PC-3 (cell line): ENCODE data around the gene TIMM9. TPM values are rescaled to one million over a fixed set of nuclear protein-coding genes. Genes with fewer than 3 reads are reported as not detected.

Experiments
- ATAC-seq: fragments of 200-7000 bp; cut with Tn5 transposase; 2 replicates; pipeline ENCODE4 v1.9.1; 2020; ENCODE audit warnings: mild to moderate bottlenecking, moderate library complexity
- Bru-seq: library from RNA; stranded (reverse); fragments of 400-500 nt; gene quantifications from one replicate; lab custom pipeline; 2021; lab: Mats Ljungman, UMichigan
- BruChase-seq, 2 experiments: library from RNA; stranded (reverse); fragments of 400-500 nt; gene quantifications; one replicate each; lab custom pipeline; 2021; lab: Mats Ljungman, UMichigan
- BruUV-seq: library from RNA; stranded (reverse); fragments of 400-500 nt; replicated peaks from 2 replicates; lab custom pipeline; 2021; lab: Mats Ljungman, UMichigan
- CTCF ChIA-PET: fragments of 300-600 bp; sonication (Branson Sonifier 250); formaldehyde crosslinking; loops from one replicate; lab custom pipeline; 2022; ENCODE audit warnings: antibody characterized with exemption; lab: Charles Lee
- POLR2A ChIA-PET: fragments of 300-600 bp; sonication (Branson Sonifier 250); formaldehyde crosslinking; loops from one replicate; lab custom pipeline; 2022; ENCODE audit warnings: antibody characterized with exemption; ENCODE audit not compliant: unreplicated experiment; lab: Charles Lee
- DNase-seq: peaks from one replicate; pipeline ENCODE4 v3.0.0-alpha.2; 2015
- H2AFZ ChIP-seq: fragments of 300-600 bp; sonication (generic); 2 replicates; pipeline ENCODE4 v1.6.0; 2016; ENCODE audit warnings: antibody characterized with exemption, low read length
- H3F3A ChIP-seq: fragments of 300-600 bp; sonication (generic); one replicate; pipeline ENCODE4 v1.6.0; 2017; ENCODE audit warnings: antibody characterized with exemption, low read length, control low read depth, mild to moderate bottlenecking; ENCODE audit not compliant: unreplicated experiment
- H3K27ac ChIP-seq: fragments of 300-600 bp; sonication (generic); 2 replicates; pipeline ENCODE4 v1.5.1; 2016; ENCODE audit warnings: mild to moderate bottlenecking, low read length
- H3K27me3 ChIP-seq: fragments of 300-600 bp; sonication (generic); 2 replicates; pipeline ENCODE4 v1.6.1; 2016; ENCODE audit warnings: low read length, mixed read lengths
- H3K36me3 ChIP-seq: fragments of 300-600 bp; sonication (generic); 2 replicates; pipeline ENCODE4 v1.6.1; 2016; ENCODE audit warnings: low read depth, mixed run types, low read length, mixed read lengths
- H3K4me1 ChIP-seq: fragments of 300-600 bp; sonication (generic); 2 replicates; pipeline ENCODE4 v1.5.1; 2016; ENCODE audit warnings: low read length; ENCODE audit not compliant: insufficient read depth
- H3K4me2 ChIP-seq: fragments of 300-600 bp; sonication (generic); 2 replicates; pipeline ENCODE4 v1.6.0; 2016; ENCODE audit warnings: low read length
- H3K4me3 ChIP-seq: fragments of 300-600 bp; sonication (generic); 2 replicates; pipeline ENCODE4 v1.5.1; 2016; ENCODE audit warnings: mild to moderate bottlenecking, low read length, mixed read lengths
- H3K79me2 ChIP-seq: fragments of 300-600 bp; sonication (generic); 2 replicates; pipeline ENCODE4 v1.6.1; 2017; ENCODE audit warnings: low read length, mixed read lengths
- H3K9ac ChIP-seq: fragments of 300-600 bp; sonication (generic); 2 replicates; pipeline ENCODE4 v1.6.0; 2016; ENCODE audit warnings: mild to moderate bottlenecking, low read length
- H3K9me2 ChIP-seq: fragments of 300-600 bp; sonication (generic); replicated peaks from 2 replicates; pipeline ENCODE4 v1.6.1; 2016; ENCODE audit warnings: mixed run types, low read length, mixed read lengths
- H3K9me3 ChIP-seq: fragments of 300-600 bp; sonication (generic); 2 replicates; pipeline ENCODE4 v1.6.1; 2016; ENCODE audit warnings: low read length, mixed read lengths
- H4K20me1 ChIP-seq: fragments of 300-600 bp; sonication (generic); 2 replicates; pipeline ENCODE4 v1.6.1; 2016; ENCODE audit warnings: low read length, mixed read lengths
- EZH2 ChIP-seq: fragments of 300-600 bp; sonication (generic); IDR thresholded peaks from one replicate; pipeline ENCODE4 v1.6.1; 2017; ENCODE audit warnings: antibody characterized with exemption, mild to moderate bottlenecking, low read length; ENCODE audit not compliant: unreplicated experiment
- EZH2phosphoT487 ChIP-seq: fragments of 300-600 bp; sonication (generic); IDR thresholded peaks from 2 replicates; pipeline ENCODE4 v1.6.1; 2018; ENCODE audit warnings: mild to moderate bottlenecking, antibody characterized with exemption, low read length, borderline replicate concordance
- intact Hi-C: fragments of 100-400 bp; cut with micrococcal nuclease; formaldehyde crosslinking; loops from 2 replicates; pipeline ENCODE4 v1.9.0; 2023
- long read RNA-seq: library from polyadenylated mRNA; unstranded; transcript quantifications from one replicate; pipeline ENCODE4 v2.0.0, GENCODE V29; 2021; ENCODE audit not compliant: unreplicated experiment
- total RNA-seq: library from RNA; depleted of rRNA; stranded (reverse); fragments of >200 nt; gene quantifications from 2 replicates; pipeline ENCODE4 v1.2.3, GENCODE V29; 2014; rRNA removed
- TF ChIP-seq, protein P1 (sequence below): fragments of 300-600 bp; sonication (generic); conservative IDR thresholded peaks from 2 replicates; pipeline ENCODE4 v1.5.1; 2017; ENCODE audit warnings: antibody characterized with exemption, low read depth, mild to moderate bottlenecking, low read length

TIMM9 gene, protein sequence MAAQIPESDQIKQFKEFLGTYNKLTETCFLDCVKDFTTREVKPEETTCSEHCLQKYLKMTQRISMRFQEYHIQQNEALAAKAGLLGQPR
- total RNA-seq, result 105 and 155 TPM in 2 replicates
- percentile 90 among the genes with signal in this experiment for Bru-seq, nascent RNA
- percentile 90 among the genes with signal in this experiment for BruChase-seq, experiment 1, labeled RNA remaining after a 6-hour chase
- percentile 91 among the genes with signal in this experiment for BruChase-seq, experiment 2, labeled RNA remaining after a 2-hour chase
- long read RNA-seq, partial matches to known transcripts, result 24 of 31 reads
- long read RNA-seq, other reads (novel, unspliced or antisense), result 3 of 31 reads

DNA sequence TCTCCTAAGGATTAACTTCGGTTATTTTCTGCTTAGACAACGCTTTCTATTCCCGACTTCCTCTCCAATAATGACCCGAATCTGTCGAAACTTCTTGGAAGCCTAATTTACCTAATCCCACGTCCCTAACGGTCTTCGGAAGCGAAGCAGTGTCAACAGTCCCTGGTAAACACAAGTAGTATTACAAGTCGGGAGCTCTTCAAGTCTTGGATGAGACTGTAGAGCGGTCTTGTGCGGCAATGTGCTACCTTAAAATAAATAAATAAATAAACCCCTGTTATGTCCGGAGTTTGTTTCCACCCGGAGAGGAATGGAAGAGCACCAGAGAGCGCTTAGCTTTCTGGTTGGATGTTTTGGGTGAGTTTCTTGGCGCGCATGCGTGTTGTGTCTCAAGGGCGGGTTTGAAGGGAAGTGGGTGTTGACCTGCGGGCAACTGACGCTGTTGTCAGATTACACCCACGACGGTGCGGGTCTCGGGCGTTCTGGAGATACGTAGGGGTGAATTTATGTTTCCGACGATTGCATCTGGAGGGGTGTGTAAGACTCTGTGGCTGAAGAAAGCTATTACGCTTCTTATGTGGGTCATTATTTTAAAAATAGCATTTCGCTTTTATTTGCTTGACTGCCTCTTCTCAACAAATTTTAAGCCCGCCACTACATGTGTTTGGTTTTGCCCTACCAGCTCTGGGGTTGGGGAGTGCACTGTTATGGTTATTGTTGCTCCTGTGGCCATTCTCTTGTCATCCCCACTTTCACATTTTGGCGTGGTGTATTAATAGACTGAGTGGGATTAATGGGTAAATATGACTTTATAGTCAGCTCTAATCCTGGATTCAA is at the start of gene TIMM9, which contains the start of gene KIAA0586:
TIMM9 (minus strand) TSS at position 251 of the 837 bp plus-strand sequence. CDS start 15,586 bp downstream, outside the sequence.
KIAA0586 (plus strand) TSS at position 439 of the 837 bp plus-strand sequence. CDS start 546 bp downstream, outside the sequence.
- TF ChIP-seq EZH2 (no peak), EZH2phosphoT487 (no peak)
- TF ChIP-seq, protein P1, sequence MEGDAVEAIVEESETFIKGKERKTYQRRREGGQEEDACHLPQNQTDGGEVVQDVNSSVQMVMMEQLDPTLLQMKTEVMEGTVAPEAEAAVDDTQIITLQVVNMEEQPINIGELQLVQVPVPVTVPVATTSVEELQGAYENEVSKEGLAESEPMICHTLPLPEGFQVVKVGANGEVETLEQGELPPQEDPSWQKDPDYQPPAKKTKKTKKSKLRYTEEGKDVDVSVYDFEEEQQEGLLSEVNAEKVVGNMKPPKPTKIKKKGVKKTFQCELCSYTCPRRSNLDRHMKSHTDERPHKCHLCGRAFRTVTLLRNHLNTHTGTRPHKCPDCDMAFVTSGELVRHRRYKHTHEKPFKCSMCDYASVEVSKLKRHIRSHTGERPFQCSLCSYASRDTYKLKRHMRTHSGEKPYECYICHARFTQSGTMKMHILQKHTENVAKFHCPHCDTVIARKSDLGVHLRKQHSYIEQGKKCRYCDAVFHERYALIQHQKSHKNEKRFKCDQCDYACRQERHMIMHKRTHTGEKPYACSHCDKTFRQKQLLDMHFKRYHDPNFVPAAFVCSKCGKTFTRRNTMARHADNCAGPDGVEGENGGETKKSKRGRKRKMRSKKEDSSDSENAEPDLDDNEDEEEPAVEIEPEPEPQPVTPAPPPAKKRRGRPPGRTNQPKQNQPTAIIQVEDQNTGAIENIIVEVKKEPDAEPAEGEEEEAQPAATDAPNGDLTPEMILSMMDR, result no peak
- Histone ChIP-seq H3K9me2 (no peaks in the 10 kb centered on the region), H4K20me1 (no peaks in the 10 kb centered on the region), H2AFZ (peak within 1 kb of the TSS; percentile 96), H3K27ac (peak within 1 kb of the TSS; percentile 77), H3K4me2 (peak within 1 kb of the TSS; percentile 79), H3K79me2 (peaks cover 60% of the 10 kb centered on the region), H3K9ac (peak within 1 kb of the TSS; percentile 88), H3K36me3 (peaks cover 14% of the 10 kb centered on the region), H3F3A (peaks cover 10% of the 10 kb centered on the region), H3K4me1 (peaks cover 22% of the 10 kb centered on the region), H3K27me3 (no peaks in the 10 kb centered on the region), H3K4me3 (peak within 1 kb of the TSS; percentile 70), H3K9me3 (no peaks in the 10 kb centered on the region)
- POLR2A ChIA-PET, result interaction anchor here (0.6 to 0.9 kb wide), 4 partner anchors 27 to 192 kb away, joined by 3 to 9 read pairs (median 5); no protein-coding TSS in a partner anchor
- intact Hi-C loops, result loop anchor here (1.0 to 2.0 kb wide), 5 partner anchors 25 to 129 kb away; partner anchors contain the start of gene ARID4A
- peak; percentile 89 for ATAC-seq
- TSS peak; percentile 80 for BruUV-seq
- peak; percentile 100 for DNase-seq
- CTCF ChIA-PET, result interaction anchor here (0.6 kb wide), 1 partner anchor 284 kb away, joined by 3 read pairs; no protein-coding TSS in a partner anchor

DNA sequence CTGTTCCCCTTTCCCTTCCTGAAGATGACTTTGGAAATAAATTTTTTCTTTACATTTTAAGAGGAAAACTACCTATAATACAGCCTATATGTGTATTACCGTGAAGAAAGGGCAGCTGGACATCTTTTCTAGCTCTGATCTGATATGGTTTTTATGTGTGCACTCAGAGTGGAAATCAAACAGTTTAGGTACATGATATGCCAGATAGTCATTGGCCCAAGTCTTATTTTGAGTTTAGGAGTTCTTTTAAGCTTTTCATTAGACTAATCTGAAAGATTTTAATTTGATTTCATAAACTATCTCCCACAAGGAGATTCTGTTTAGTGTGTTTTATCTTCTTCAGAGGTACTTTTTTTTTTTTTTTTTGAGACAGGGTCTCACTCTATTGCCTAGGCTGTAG is 49.0 kb upstream of the TIMM9 start:
- no peaks in the 10 kb centered on the region for H3K9me3 ChIP-seq
- H3K9me2 ChIP-seq, result no peaks in the 10 kb centered on the region
- DNase-seq, result no peak
- no peak for TF ChIP-seq EZH2phosphoT487
- TF ChIP-seq, protein P1, result no peak
- TF ChIP-seq EZH2, result no peak
- H3K9ac ChIP-seq, result no peak overlapping the region
- CTCF ChIA-PET, result no interaction called here
- no peak overlapping the region for H2AFZ ChIP-seq
- H3K27ac ChIP-seq, result no peak overlapping the region
- POLR2A ChIA-PET, result no interaction called here
- ATAC-seq, result no peak
- no peaks in the 10 kb centered on the region for H3K79me2 ChIP-seq
- intact Hi-C loops, result no loop called here
- no peaks in the 10 kb centered on the region for H3F3A ChIP-seq
- H3K4me3 ChIP-seq, result no peak overlapping the region
- no TSS peak for BruUV-seq
- no peaks in the 10 kb centered on the region for H4K20me1 ChIP-seq
- no peaks in the 10 kb centered on the region for H3K27me3 ChIP-seq
- H3K4me2 ChIP-seq, result no peak overlapping the region
- no peaks in the 10 kb centered on the region for H3K4me1 ChIP-seq
- peaks cover 13% of the 10 kb centered on the region; the same call in 1 of the 2 replicates for H3K36me3 ChIP-seq
